ENCODE measurements around the gene GAB4.

DNA sequence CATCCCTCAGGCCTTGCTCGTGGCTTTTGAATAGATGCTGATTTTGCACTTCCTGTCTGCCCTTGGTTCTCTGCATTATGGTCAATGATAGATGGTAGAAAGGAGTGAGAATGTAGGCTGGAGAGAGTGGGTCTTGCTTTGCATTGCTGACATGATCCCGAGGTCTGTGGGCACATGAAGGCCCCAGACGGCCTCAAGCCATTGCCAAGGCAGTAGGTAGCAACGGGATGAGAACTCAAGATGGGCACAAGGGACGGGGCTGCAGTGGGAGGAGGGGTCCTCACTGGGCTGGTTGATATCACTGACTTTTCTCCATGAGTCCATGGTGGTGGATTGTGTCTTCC is 54.0 kb downstream of the GAB4 start:
- TF ChIP-seq POLR2A (IDR thresholded peaks at IDR 0.05) = no peak
- TF ChIP-seq, protein P1, sequence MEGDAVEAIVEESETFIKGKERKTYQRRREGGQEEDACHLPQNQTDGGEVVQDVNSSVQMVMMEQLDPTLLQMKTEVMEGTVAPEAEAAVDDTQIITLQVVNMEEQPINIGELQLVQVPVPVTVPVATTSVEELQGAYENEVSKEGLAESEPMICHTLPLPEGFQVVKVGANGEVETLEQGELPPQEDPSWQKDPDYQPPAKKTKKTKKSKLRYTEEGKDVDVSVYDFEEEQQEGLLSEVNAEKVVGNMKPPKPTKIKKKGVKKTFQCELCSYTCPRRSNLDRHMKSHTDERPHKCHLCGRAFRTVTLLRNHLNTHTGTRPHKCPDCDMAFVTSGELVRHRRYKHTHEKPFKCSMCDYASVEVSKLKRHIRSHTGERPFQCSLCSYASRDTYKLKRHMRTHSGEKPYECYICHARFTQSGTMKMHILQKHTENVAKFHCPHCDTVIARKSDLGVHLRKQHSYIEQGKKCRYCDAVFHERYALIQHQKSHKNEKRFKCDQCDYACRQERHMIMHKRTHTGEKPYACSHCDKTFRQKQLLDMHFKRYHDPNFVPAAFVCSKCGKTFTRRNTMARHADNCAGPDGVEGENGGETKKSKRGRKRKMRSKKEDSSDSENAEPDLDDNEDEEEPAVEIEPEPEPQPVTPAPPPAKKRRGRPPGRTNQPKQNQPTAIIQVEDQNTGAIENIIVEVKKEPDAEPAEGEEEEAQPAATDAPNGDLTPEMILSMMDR (IDR thresholded peaks at IDR 0.05) = no peak
- no peak for TF ChIP-seq POLR2AphosphoS5 (IDR thresholded peaks at IDR 0.05)

All from stomach (tissue), 4 donors.